RWPE2 (cell line): Measurements from ENCODE around the gene LARP6.
"Not testable (repeated sequence)": the region's sequence is repeated elsewhere in the genome, so short reads cannot be mapped to it uniquely, and the experiment has no call there.

ENCODE experiments used
- ATAC-seq: fragments of 200-7000 bp; cut with Tn5 transposase; 3 replicates; pipeline ENCODE4 v1.9.1; 2021; ENCODE audit warnings: low read depth
- DNase-seq: peaks from one replicate; pipeline ENCODE4 v3.0.0-alpha.2; 2020; ENCODE audit warnings: low spot score
- H3K27ac ChIP-seq: fragments of 450-650 bp; 2 replicates; pipeline ENCODE4 v1.5.1; 2017; ENCODE audit warnings: mild to moderate bottlenecking; ENCODE audit not compliant: poor library complexity, severe bottlenecking
- H3K27me3 ChIP-seq: fragments of 250-450 bp; sonication (Bioruptor Pico); 2 replicates; pipeline ENCODE4 v1.5.1; 2021; ENCODE audit warnings: mild to moderate bottlenecking, moderate library complexity; ENCODE audit not compliant: insufficient read depth, poor library complexity, severe bottlenecking
- H3K36me3 ChIP-seq: fragments of 250-450 bp; sonication (Bioruptor Pico); 2 replicates; pipeline ENCODE4 v1.5.1; 2020; ENCODE audit warnings: low read depth, mild to moderate bottlenecking, moderate library complexity
- H3K4me1 ChIP-seq: fragments of 250-450 bp; sonication (Bioruptor Pico); 2 replicates; pipeline ENCODE4 v1.5.1; 2021; ENCODE audit warnings: mild to moderate bottlenecking, moderate library complexity; ENCODE audit not compliant: insufficient read depth, poor library complexity, severe bottlenecking
- H3K4me3 ChIP-seq: fragments of 250-450 bp; sonication (Bioruptor Pico); 2 replicates; pipeline ENCODE4 v1.5.1; 2021; ENCODE audit warnings: mild to moderate bottlenecking, moderate library complexity; ENCODE audit not compliant: severe bottlenecking
- H3K9me3 ChIP-seq: fragments of 250-450 bp; sonication (Bioruptor Pico); 2 replicates; pipeline ENCODE4 v1.5.1; 2021; ENCODE audit warnings: mild to moderate bottlenecking, moderate library complexity; ENCODE audit not compliant: severe bottlenecking
- TF ChIP-seq, protein P1 (sequence below): fragments of 450-650 bp; IDR thresholded peaks from one replicate; pipeline ENCODE4 v1.5.1; 2017; ENCODE audit warnings: mild to moderate bottlenecking, moderate library complexity; ENCODE audit not compliant: poor library complexity, severe bottlenecking

LARP6 gene

GRCh38 chr15:70859322-70859908, 5.5 kb upstream of the LARP6 start:
- DNase-seq (peak; percentile 69), ATAC-seq (no peak)
- Histone ChIP-seq H3K9me3 (no peaks in the 10 kb centered on the region), H3K27me3 (no peaks in the 10 kb centered on the region), H3K27ac (no peak overlapping the region), H3K36me3 (no peaks in the 10 kb centered on the region), H3K4me1 (peaks cover 30% of the 10 kb centered on the region), H3K4me3 (no peak overlapping the region)
- TF ChIP-seq, protein P1, sequence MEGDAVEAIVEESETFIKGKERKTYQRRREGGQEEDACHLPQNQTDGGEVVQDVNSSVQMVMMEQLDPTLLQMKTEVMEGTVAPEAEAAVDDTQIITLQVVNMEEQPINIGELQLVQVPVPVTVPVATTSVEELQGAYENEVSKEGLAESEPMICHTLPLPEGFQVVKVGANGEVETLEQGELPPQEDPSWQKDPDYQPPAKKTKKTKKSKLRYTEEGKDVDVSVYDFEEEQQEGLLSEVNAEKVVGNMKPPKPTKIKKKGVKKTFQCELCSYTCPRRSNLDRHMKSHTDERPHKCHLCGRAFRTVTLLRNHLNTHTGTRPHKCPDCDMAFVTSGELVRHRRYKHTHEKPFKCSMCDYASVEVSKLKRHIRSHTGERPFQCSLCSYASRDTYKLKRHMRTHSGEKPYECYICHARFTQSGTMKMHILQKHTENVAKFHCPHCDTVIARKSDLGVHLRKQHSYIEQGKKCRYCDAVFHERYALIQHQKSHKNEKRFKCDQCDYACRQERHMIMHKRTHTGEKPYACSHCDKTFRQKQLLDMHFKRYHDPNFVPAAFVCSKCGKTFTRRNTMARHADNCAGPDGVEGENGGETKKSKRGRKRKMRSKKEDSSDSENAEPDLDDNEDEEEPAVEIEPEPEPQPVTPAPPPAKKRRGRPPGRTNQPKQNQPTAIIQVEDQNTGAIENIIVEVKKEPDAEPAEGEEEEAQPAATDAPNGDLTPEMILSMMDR = no peak

DNA sequence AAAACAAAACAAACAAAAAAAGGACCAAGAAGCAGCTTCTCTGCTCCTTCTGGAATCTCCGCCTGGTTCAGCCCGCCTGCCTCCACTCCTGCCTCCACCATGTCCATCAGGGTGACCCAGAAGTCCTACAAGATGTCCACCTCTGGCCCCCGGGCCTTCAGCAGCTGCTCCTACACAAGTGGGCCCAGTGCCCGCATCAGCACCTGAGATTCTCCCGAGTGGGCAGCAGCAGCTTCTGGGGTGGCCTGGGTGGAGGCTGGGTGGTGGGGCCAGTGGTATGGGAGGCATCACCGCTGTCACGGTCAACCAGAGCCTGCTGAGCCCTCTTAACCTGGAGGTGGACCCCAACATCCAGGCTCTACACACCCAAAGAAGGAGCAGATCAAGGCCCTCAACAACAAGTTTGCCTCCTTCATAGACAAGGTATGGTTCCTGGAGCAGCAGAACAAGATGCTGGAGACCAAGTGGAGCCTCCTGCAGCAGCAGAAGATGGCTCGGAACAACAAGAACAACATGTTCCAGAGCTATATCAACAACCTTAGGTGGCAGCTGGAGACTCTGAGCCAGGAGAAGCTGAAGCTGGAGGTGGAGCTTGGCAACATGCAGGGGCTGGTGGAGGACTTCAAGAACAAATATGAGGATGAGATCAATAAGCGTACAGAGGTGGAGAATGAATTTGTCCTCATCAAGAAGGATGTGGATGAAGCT, 4.8 kb upstream of the LARP6 start:
- H3K4me1 ChIP-seq = peaks cover 30% of the 10 kb centered on the region
- not testable (repeated sequence) for H3K4me3 ChIP-seq, ATAC-seq, H3K36me3 ChIP-seq, H3K27ac ChIP-seq, H3K27me3 ChIP-seq, H3K9me3 ChIP-seq
- DNase-seq = peak; percentile 65

DNA sequence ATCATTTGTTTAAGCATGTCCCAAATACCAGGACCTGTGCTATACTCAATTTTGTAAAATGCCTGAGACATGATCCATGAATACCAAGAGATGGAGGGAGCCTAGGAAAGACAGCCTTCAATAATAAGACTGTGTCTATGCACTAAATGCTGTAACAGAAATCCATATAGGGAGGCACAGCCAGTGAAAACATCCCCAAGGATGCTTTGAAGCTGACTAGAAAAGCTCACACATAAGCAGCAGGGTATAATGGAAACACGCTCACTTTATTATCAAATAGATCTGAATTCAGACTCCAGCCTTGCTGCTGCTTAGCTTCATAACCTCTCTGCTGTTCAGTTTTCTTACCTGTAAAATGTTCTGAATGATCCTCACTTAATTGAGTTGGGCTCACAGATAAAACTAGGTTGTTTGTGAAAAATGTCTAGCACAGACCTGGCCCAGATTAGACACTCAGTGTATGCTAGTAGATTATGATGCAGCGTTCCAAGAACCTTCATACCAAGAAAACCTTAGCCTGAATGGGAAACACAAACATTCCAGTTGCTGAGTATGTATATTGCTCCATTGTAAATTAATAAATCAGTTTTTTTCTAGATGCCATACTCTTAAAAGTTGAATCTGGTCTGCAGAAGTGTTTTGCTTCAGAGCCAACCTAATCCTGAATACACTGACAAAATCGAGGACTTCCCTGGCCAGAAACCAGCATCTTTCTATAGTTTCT, 3.8 kb upstream of the LARP6 start:
- TF ChIP-seq, protein P1 = no peak
- Histone ChIP-seq H3K27ac (peak overlapping the region; percentile 70), H3K4me3 (no peak overlapping the region), H3K36me3 (no peaks in the 10 kb centered on the region), H3K27me3 (no peaks in the 10 kb centered on the region), H3K9me3 (no peaks in the 10 kb centered on the region), H3K4me1 (peaks cover 24% of the 10 kb centered on the region)
- no peak for DNase-seq
- ATAC-seq = no peak

- H3K27ac ChIP-seq = peak overlapping the region; percentile 70
- no peak overlapping the region for H3K4me3 ChIP-seq
- peak; percentile 71 for ATAC-seq
Observed at GRCh38 chr15:70856884-70857561, 3.1 kb upstream of the LARP6 start.

More at GRCh38 chr15:70856884-70857561, 3.1 kb upstream of the LARP6 start:
- H3K36me3 ChIP-seq = no peaks in the 10 kb centered on the region
- H3K4me1 ChIP-seq = peaks cover 26% of the 10 kb centered on the region
- TF ChIP-seq, protein P1 = no peak
- peak; percentile 95 for DNase-seq
- H3K27me3 ChIP-seq = no peaks in the 10 kb centered on the region
- H3K9me3 ChIP-seq = no peaks in the 10 kb centered on the region
